Osteocyte (in vitro differentiated cells): ENCODE data around the gene HELT. TPM values are rescaled to one million over a fixed set of nuclear protein-coding genes. Genes with fewer than 3 reads are reported as not detected.
A peak's percentile ranks its signal among the peaks of the same experiment; 100 is the strongest.
"Not testable (repeated sequence)": the region's sequence is repeated elsewhere in the genome, so short reads cannot be mapped to it uniquely, and the experiment has no call there.

Source experiments
- DNase-seq: peaks from one replicate; pipeline ENCODE4 v3.0.0; 2021; ENCODE audit warnings: mixed read lengths; ENCODE audit not compliant: unreplicated experiment; ENCODE audit errors: extremely low spot score
- H3K27ac Mint-ChIP-seq: one replicate; pipeline ENCODE4 v1.8.0; 2021; ENCODE audit warnings: mild to moderate bottlenecking, mixed read lengths; ENCODE audit not compliant: unreplicated experiment
- H3K27me3 Mint-ChIP-seq: one replicate; pipeline ENCODE4 v1.8.0; 2021; ENCODE audit warnings: mixed read lengths; ENCODE audit not compliant: unreplicated experiment
- H3K36me3 Mint-ChIP-seq: one replicate; pipeline ENCODE4 v1.8.0; 2021; ENCODE audit warnings: mixed read lengths; ENCODE audit not compliant: unreplicated experiment
- H3K4me1 Mint-ChIP-seq: one replicate; pipeline ENCODE4 v1.8.0; 2021; ENCODE audit warnings: mixed read lengths; ENCODE audit not compliant: unreplicated experiment
- H3K4me3 Mint-ChIP-seq: one replicate; pipeline ENCODE4 v1.8.0; 2021; ENCODE audit warnings: mild to moderate bottlenecking, moderate library complexity, mixed read lengths; ENCODE audit not compliant: unreplicated experiment
- H3K9me3 Mint-ChIP-seq: one replicate; pipeline ENCODE4 v1.8.0; 2021; ENCODE audit warnings: mixed read lengths; ENCODE audit not compliant: unreplicated experiment
- CTCF ChIP-seq: fragments of 200-600 bp; sonication (generic); IDR thresholded peaks from 2 replicates; pipeline ENCODE4 v1.5.0; 2021; ENCODE audit warnings: antibody characterized with exemption, mild to moderate bottlenecking, moderate library complexity
- long read RNA-seq: library from polyadenylated mRNA; unstranded; transcript quantifications from one replicate; pipeline ENCODE4 v2.0.0, GENCODE V29; 2021
- total RNA-seq: library from RNA; stranded (reverse); gene quantifications from 2 replicates; pipeline ENCODE4 v1.2.1, GENCODE V29; 2021

The HELT gene
- total RNA-seq = not detected in 2 replicates
- long read RNA-seq = 0 reads

GRCh38 chr4:185017964-185018772 is at the start of gene HELT:
Gene HELT (plus strand): TSS chr4:185018490. CDS start chr4:185018929, 439 bp downstream.
- Mint-ChIP-seq H3K36me3 (no peaks in the 10 kb centered on the region), H3K27ac (no peak within 1 kb of the TSS), H3K4me3 (peak within 1 kb of the TSS; percentile 32), H3K27me3 (peaks cover 89% of the 10 kb centered on the region), H3K9me3 (no peaks in the 10 kb centered on the region), H3K4me1 (peaks cover 31% of the 10 kb centered on the region)
- no peak for TF ChIP-seq CTCF
- DNase-seq = no peak

GRCh38 chr4:184968784-184969201 is 49.5 kb upstream of the HELT start:
- peak; percentile 76 for DNase-seq
- no peak for TF ChIP-seq CTCF
- Mint-ChIP-seq H3K27me3 (no peaks in the 10 kb centered on the region), H3K36me3 (peaks cover 4% of the 10 kb centered on the region), H3K4me3 (no peak overlapping the region), H3K4me1 (no peaks in the 10 kb centered on the region), H3K9me3 (peaks cover 14% of the 10 kb centered on the region), H3K27ac (no peak overlapping the region)

- Mint-ChIP-seq H3K9me3 (peaks cover 14% of the 10 kb centered on the region), H3K36me3 (peaks cover 4% of the 10 kb centered on the region), H3K4me3 (no peak overlapping the region), H3K27me3 (no peaks in the 10 kb centered on the region), H3K4me1 (no peaks in the 10 kb centered on the region), H3K27ac (no peak overlapping the region)
- DNase-seq = peak; percentile 67
- no peak for TF ChIP-seq CTCF
Measured at GRCh38 chr4:184969610-184970009, 48.7 kb upstream of the HELT start.

GRCh38 chr4:184972991-184973390 is 45.3 kb upstream of the HELT start:
- TF ChIP-seq CTCF = no peak
- H3K4me1 Mint-ChIP-seq = no peaks in the 10 kb centered on the region
- H3K4me3 Mint-ChIP-seq = no peak overlapping the region
- peaks cover 15% of the 10 kb centered on the region for H3K27me3 Mint-ChIP-seq
- peaks cover 10% of the 10 kb centered on the region for H3K9me3 Mint-ChIP-seq
- H3K27ac Mint-ChIP-seq = no peak overlapping the region
- H3K36me3 Mint-ChIP-seq = no peaks in the 10 kb centered on the region
- DNase-seq = no peak

- H3K27me3 Mint-ChIP-seq = peaks cover 29% of the 10 kb centered on the region
- not testable (repeated sequence) for H3K27ac Mint-ChIP-seq, H3K4me1 Mint-ChIP-seq, H3K36me3 Mint-ChIP-seq, H3K9me3 Mint-ChIP-seq, DNase-seq, H3K4me3 Mint-ChIP-seq
Measured at GRCh38 chr4:184976348-184976747, 41.9 kb upstream of the HELT start.
